ENCODE measurements around the gene QPRT. TPM values are rescaled to one million over a fixed set of nuclear protein-coding genes. Genes with fewer than 3 reads are reported as not detected.

Gene QPRT
- total and polyA plus RNA-seq, 2 experiments from 2014 or later, result 65.4 to 128 TPM

DNA sequence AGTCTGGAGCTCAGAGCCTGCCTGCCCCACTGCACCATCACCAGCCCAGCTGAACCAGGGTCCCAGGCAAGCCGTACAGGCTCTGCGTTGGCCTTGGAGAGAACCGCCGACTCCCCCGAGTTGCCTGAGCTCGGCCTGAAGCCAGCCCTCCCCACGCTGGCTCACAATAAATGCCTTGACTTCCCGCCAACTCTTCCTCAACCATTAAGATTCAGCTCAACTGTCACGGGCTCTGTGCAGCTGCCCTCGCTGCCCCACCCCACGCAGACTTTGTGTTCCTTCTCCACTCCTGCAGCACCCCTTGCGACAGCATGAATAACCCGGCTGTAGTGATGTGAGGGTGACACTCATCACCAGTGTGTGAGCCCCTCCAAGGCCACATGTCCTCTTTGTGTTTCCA, 4.8 kb upstream of the QPRT start (continued):
- TF ChIP-seq, protein P1, sequence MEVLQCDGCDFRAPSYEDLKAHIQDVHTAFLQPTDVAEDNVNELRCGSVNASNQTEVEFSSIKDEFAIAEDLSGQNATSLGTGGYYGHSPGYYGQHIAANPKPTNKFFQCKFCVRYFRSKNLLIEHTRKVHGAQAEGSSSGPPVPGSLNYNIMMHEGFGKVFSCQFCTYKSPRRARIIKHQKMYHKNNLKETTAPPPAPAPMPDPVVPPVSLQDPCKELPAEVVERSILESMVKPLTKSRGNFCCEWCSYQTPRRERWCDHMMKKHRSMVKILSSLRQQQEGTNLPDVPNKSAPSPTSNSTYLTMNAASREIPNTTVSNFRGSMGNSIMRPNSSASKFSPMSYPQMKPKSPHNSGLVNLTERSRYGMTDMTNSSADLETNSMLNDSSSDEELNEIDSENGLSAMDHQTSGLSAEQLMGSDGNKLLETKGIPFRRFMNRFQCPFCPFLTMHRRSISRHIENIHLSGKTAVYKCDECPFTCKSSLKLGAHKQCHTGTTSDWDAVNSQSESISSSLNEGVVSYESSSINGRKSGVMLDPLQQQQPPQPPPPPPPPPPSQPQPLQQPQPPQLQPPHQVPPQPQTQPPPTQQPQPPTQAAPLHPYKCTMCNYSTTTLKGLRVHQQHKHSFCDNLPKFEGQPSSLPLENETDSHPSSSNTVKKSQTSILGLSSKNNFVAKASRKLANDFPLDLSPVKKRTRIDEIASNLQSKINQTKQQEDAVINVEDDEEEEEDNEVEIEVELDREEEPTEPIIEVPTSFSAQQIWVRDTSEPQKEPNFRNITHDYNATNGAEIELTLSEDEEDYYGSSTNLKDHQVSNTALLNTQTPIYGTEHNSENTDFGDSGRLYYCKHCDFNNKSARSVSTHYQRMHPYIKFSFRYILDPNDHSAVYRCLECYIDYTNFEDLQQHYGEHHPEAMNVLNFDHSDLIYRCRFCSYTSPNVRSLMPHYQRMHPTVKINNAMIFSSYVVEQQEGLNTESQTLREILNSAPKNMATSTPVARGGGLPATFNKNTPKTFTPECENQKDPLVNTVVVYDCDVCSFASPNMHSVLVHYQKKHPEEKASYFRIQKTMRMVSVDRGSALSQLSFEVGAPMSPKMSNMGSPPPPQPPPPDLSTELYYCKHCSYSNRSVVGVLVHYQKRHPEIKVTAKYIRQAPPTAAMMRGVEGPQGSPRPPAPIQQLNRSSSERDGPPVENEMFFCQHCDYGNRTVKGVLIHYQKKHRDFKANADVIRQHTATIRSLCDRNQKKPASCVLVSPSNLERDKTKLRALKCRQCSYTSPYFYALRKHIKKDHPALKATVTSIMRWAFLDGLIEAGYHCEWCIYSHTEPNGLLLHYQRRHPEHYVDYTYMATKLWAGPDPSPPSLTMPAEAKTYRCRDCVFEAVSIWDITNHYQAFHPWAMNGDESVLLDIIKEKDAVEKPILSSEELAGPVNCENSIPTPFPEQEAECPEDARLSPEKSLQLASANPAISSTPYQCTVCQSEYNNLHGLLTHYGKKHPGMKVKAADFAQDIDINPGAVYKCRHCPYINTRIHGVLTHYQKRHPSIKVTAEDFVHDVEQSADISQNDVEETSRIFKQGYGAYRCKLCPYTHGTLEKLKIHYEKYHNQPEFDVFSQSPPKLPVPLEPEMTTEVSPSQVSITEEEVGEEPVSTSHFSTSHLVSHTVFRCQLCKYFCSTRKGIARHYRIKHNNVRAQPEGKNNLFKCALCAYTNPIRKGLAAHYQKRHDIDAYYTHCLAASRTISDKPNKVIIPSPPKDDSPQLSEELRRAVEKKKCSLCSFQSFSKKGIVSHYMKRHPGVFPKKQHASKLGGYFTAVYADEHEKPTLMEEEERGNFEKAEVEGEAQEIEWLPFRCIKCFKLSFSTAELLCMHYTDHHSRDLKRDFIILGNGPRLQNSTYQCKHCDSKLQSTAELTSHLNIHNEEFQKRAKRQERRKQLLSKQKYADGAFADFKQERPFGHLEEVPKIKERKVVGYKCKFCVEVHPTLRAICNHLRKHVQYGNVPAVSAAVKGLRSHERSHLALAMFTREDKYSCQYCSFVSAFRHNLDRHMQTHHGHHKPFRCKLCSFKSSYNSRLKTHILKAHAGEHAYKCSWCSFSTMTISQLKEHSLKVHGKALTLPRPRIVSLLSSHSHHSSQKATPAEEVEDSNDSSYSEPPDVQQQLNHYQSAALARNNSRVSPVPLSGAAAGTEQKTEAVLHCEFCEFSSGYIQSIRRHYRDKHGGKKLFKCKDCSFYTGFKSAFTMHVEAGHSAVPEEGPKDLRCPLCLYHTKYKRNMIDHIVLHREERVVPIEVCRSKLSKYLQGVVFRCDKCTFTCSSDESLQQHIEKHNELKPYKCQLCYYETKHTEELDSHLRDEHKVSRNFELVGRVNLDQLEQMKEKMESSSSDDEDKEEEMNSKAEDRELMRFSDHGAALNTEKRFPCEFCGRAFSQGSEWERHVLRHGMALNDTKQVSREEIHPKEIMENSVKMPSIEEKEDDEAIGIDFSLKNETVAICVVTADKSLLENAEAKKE (CRISPR knock-in tag; IDR thresholded peaks at IDR 0.05), result no peak

DNA sequence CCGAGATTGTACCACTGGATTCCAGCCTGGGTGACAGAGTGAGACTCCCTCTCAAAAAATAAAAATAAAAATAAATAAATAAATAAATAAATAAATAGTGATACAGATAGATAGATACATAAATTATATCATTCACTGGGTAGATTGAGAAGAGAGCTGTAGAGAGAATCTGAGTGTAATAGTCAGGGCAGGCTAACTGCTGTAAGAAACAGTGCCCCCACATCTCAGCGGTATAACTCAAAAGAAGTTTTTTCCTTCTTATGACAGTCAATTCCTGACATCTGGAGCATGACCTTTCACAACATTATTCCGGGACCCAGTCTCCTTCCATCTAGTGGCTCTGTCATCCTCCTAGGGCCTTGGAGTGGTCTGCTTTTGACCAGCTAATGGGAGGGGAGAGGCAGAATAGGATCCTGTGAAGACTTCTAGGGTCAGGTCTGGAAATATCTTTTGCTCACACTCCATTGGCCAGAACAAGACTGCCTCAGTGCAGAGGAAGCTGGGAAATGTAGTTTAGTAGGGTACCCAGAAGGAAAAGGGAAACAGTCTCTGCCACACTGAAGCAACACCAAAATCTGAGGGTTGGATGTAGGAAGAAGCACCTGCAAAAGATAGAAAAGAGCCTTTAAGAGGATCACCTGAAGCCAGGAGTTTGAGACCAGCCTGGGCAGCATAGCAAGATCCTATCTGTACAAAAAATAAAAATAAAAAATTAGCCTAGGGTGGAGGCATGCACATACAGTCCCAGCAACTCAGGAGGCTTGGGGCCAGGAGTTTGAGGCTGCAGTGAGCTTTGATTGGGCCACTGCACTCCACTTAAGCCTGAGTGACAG, 3.0 kb upstream of the QPRT start:
- peaks cover 18% of the 10 kb centered on the region for H3F3A ChIP-seq (replicated peaks; ENCODE audit: low read depth)
- Mint-ChIP-seq H3K27me3 (ENCODE audit: insufficient read depth, low read depth, poor library complexity) (peaks cover 15% of the 10 kb centered on the region), H3K36me3 (ENCODE audit: low read depth) (peaks cover 11% of the 10 kb centered on the region; the same call in 2 of the 3 replicates), H3K4me1 (peaks cover 16% of the 10 kb centered on the region), H3K27ac (peak overlapping the region; percentile 7; the same call in 1 of the 2 replicates), H3K4me3 (no peak overlapping the region), H3K9me3 (peaks cover 4% of the 10 kb centered on the region; the same call in 1 of the 3 replicates)
- H2AFZ ChIP-seq, result no peak overlapping the region
- H3K4me3 ChIP-seq, result no peak overlapping the region
- no peaks in the 10 kb centered on the region for H4K20me1 ChIP-seq (replicated peaks; ENCODE audit: insufficient read depth)
- DNase-seq (ENCODE audit: low spot score) (peak; percentile 85), ATAC-seq (peak; percentile 49)
- H3K4me2 ChIP-seq, result no peak overlapping the region
- no peak for TF ChIP-seq CREB1 (CRISPR knock-in tag; IDR thresholded peaks at IDR 0.05; ENCODE audit: low read depth)
- TF ChIP-seq JUNB (IDR thresholded peaks at IDR 0.05; ENCODE audit: unreplicated experiment), result no peak
- TF ChIP-seq, protein P2, sequence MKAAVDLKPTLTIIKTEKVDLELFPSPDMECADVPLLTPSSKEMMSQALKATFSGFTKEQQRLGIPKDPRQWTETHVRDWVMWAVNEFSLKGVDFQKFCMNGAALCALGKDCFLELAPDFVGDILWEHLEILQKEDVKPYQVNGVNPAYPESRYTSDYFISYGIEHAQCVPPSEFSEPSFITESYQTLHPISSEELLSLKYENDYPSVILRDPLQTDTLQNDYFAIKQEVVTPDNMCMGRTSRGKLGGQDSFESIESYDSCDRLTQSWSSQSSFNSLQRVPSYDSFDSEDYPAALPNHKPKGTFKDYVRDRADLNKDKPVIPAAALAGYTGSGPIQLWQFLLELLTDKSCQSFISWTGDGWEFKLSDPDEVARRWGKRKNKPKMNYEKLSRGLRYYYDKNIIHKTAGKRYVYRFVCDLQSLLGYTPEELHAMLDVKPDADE (IDR thresholded peaks at IDR 0.05), result peak; percentile 56; the same call in 1 of the 2 replicates
- H3K36me3 ChIP-seq (ENCODE audit: insufficient read depth), result no peaks in the 10 kb centered on the region
- H3K9me2 ChIP-seq (ENCODE audit: insufficient read depth), result no peaks in the 10 kb centered on the region
- H3K27ac ChIP-seq (ENCODE audit: low read depth), result no peak overlapping the region; the same call in 1 of the 2 replicates
- peaks cover 20% of the 10 kb centered on the region for H3K4me1 ChIP-seq (ENCODE audit: insufficient read depth)
- H3K79me2 ChIP-seq (replicated peaks; ENCODE audit: insufficient read depth), result peaks cover 11% of the 10 kb centered on the region
- H3K27me3 ChIP-seq (ENCODE audit: insufficient read depth), result no peaks in the 10 kb centered on the region

Measured in GM23338 (cell line).